GM18511 (cell line): ENCODE results near the gene MEGF8.
"Not testable (repeated sequence)": the region's sequence is repeated elsewhere in the genome, so short reads cannot be mapped to it uniquely, and the experiment has no call there.

Experiments
- ATAC-seq: cut with Tn5 transposase; IDR thresholded peaks from one replicate; pipeline ENCODE4 v1.9.1; 2021; ENCODE audit warnings: mild to moderate bottlenecking, moderate library complexity; ENCODE audit not compliant: unreplicated experiment

MEGF8 gene

DNA sequence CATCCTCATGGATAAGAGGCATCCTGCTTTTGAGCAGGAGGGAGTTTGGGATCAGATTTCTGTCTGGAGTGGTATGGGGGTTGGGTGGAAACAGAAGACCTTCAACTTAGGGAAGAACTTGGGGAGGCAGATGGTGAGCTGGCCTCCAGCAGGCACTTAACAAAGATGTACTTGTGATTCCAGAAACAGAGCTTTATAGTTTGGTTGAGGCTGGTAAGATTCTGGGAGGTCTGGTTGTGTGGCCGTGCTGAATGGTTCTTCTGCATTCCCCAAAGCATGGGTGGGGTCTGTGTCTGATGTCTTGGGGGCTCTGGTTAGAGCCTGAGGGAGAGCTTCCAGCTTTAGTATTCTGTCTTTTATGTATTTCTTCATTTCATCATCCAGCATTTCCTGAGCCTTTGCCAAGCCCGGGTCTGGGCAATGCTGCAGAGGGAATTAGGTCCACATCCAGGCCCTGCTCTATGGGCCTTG is 4.8 kb downstream of the MEGF8 start:
- ATAC-seq, result no peak

DNA sequence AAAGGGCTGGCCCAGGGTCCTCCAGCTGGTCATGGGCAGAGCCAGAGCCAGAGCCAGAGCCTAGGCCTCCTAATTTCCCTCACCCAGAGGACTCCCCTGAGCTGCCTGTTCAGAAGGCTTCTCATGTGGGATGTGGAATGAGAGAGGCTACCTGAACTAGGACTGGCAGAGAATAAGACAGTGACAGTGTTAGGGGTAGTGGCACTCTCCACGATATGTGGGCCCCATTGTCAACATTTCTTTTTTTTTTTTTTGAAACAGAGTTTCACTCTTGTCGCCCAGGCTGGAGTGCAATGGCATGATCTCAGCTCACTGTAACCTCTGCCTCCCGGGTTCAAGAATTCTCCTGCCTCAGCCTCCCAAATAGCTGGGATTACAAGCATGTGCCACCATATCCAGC is 5.9 kb downstream of the MEGF8 start:
- not testable (repeated sequence) for ATAC-seq

DNA sequence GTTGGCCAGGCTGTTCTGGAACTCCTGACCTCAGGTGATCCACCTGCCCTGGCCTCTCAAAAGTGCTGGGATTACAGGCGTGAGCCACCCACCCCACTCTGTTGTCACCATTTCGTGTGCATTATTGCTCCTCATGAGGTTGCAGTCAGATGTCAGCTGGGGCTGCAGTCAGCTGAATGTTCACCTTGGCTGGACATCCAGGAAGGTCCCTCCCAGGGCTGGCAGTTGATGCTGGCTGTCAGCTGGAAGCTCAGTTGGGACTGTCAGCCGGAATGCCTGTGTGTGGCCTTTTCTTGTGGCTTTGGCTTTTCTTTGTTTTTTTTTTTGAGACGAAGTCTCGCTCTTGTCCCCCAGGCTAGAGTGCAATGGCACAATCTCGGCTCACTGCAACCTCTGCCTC is 6.6 kb downstream of the MEGF8 start:
- no peak for ATAC-seq

GRCh38 chr19:42333018-42333417 is 7.6 kb downstream of the MEGF8 start:
- ATAC-seq, result no peak

GRCh38 chr19:42333975-42334696 is 8.7 kb downstream of the MEGF8 start:
- no peak for ATAC-seq

GRCh38 chr19:42334697-42335373 is 9.4 kb downstream of the MEGF8 start:
- no peak for ATAC-seq

DNA sequence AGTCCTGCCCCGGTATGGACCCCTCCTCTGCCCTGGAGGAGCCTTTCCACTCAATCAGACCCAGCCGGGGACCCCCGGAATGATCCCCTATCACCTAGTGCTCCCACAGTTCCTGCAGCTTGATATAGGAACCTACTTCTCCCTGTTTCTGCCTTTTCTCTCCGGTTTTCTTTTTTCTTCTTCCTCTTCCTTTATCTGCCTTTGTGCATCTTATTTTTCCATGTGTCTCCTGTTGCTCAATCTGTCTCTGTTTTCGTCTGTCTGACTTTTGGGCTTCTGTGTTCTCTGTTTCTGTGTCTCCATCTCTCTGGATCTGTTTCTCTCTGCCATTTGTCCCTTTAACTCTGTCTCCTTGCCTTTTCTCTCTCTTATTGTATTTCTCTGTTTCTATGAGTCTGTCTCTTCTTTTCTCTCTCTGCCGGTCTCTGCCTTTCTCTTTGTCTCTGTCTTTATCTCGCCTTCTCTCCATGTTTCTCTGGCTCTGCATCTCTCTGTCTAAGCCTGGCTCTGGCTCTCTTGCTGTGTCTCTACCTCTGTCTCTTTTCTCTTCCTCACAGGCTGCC is 10.0 kb downstream of the MEGF8 start:
- ATAC-seq, result no peak

DNA sequence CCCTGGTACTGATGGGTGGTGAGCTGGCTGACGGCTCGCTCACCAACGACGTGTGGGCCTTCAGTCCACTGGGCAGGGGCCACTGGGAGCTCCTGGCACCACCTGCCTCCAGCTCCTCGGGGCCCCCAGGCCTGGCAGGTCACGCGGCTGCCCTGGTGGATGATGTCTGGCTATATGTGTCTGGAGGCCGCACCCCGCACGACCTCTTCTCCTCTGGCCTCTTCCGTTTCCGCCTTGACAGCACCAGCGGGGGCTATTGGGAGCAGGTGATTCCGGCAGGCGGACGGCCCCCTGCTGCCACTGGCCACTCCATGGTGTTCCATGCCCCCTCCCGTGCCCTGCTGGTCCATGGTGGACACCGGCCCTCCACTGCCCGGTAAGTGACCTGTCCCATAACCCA is 10.5 kb downstream of the MEGF8 start:
- no peak for ATAC-seq

DNA sequence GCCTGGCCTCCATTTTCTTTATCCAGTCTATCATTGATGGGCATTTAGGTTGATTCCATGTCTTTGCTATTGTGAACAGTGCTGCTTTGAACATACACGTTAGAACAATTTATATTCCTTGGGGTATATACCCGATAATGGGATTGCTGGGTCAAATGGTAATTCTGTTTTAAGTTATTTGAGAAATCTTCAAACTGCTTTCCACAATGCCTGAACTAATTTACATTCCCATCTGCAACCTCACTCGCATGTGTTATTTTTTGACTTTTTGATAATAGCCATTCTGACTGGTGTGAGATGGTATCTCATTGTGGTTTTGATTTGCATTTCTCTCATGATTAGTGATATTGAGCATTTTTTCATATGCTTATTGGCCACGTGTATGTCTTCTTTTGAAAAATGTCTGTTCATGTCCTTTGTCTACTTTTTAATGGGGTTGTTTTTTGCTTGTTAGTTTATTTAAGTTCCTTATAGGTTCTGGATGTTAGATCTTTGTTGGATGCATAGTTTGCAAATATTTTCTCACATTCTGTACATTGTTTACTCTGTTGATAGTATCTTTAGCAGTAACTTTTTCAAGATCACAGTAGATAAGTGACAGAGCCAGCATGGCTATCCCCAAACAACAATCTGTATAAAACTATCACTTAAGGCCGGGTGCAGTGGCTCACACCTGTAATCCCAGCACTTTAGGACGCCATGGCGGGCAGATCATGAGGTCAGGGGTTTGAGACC is 13.9 kb downstream of the MEGF8 start:
- not testable (repeated sequence) for ATAC-seq

- ATAC-seq, result not testable (repeated sequence)
Observed at GRCh38 chr19:42339922-42340321, 14.5 kb downstream of the MEGF8 start.

DNA sequence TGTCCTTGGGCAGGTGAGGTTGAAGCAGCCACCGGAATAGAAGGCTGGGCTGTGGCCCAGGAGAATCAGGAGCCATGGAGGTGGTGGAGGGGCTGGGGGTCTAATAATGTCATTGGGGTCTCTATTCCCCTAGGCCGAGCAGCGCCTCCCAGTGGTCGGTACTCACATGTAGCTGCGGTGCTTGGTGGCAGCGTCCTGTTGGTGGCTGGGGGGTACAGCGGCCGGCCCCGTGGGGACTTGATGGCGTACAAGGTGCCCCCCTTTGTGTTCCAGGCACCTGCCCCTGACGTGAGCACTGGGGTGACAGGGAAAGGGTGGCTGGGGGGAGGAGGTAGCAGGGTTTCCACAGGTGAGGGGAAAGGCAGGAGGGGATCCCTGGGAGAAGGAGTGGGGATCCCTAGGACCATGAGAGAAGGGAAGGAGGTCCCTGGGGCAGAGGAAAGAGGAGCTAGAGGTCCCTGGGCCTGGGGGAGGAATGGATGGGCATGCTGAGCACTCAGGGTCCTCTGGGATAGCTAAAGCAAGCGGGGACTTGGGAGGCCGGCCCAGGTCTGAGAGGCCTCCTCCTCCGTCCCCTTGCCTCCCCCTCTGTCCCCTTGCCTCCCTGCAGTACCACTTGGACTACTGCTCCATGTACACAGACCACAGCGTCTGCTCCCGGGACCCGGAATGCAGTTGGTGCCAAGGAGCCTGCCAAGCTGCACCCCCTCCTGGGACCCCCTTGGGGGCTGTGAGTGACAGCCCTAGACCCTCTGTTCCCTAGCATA is 18.1 kb downstream of the MEGF8 start:
- no peak for ATAC-seq

DNA sequence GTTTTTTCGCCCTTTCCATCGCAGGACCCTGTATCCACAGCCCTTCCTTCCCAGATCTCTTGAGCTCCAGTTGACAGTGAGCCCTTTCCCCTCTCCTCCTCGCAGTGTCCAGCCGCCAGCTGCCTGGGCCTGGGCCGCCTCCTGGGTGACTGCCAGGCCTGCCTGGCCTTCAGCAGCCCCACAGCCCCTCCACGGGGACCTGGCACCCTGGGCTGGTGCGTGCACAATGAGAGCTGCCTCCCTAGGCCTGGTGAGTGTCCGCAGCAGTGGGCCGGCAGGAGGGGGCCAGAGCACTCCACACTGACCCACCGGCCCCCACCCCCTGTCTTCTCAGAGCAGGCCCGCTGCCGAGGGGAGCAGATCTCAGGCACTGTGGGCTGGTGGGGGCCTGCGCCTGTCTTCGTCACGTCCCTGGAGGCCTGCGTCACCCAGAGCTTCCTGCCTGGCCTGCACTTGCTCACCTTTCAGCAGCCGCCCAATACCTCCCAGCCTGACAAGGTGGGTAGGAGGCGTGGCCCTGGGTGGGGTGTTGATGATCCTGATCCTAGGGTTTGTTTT is 19.0 kb downstream of the MEGF8 start:
- ATAC-seq, result no peak

GRCh38 chr19:42345191-42345812 is 19.9 kb downstream of the MEGF8 start:
- no peak for ATAC-seq

DNA sequence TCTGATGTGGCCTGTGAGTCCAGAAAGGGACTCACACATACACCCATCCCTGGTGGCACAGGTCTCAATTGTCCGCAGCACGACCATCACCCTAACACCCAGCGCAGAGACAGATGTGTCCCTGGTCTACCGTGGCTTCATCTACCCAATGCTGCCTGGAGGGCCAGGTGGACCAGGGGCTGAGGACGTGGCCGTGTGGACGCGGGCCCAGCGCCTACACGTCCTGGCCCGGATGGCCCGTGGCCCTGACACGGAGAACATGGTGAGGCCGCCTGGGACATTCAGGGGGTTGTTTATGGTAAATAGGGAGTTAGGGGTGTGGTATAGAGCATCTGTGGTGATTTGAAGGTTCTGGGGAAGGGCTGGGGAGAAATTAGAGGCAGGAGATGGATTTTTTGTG is 22.8 kb downstream of the MEGF8 start:
- no peak for ATAC-seq

GRCh38 chr19:42349378-42350107 is 24.1 kb downstream of the MEGF8 start:
- ATAC-seq, result no peak

GRCh38 chr19:42350417-42350816 is 25.0 kb downstream of the MEGF8 start:
- no peak for ATAC-seq

- ATAC-seq, result no peak
Observed at GRCh38 chr19:42351079-42351735, 25.8 kb downstream of the MEGF8 start.

GRCh38 chr19:42352301-42353259 is 27.1 kb downstream of the MEGF8 start:
- ATAC-seq, result no peak
